HG02870 (cell line): ENCODE results near the gene CFD.

Experiments used
- ATAC-seq: cut with Tn5 transposase; IDR thresholded peaks from one replicate; pipeline ENCODE4 v1.9.1; 2021; ENCODE audit warnings: mild to moderate bottlenecking, moderate library complexity; ENCODE audit not compliant: unreplicated experiment

CFD gene

GRCh38 chr19:903266-903797 lies 43.9 kb downstream of the CFD start:
- ATAC-seq, result no peak

- no peak for ATAC-seq
Observed at GRCh38 chr19:904545-904944, 45.1 kb downstream of the CFD start.

GRCh38 chr19:906480-906879 lies 47.0 kb downstream of the CFD start:
- no peak for ATAC-seq

- no peak for ATAC-seq
Observed at GRCh38 chr19:907183-907853, 47.9 kb downstream of the CFD start.

GRCh38 chr19:911197-912033 lies 52.0 kb downstream of the CFD start:
- ATAC-seq, result no peak

GRCh38 chr19:912181-913079 lies 53.0 kb downstream of the CFD start:
- ATAC-seq, result no peak
